HFFc6 (cell line): ENCODE results near the gene KRTAP5-11. TPM values are rescaled to one million over a fixed set of nuclear protein-coding genes. Genes with fewer than 3 reads are reported as not detected.
"Not testable (repeated sequence)": the region's sequence is repeated elsewhere in the genome, so short reads cannot be mapped to it uniquely, and the experiment has no call there.

Experiments
- DNase-seq: peaks from one replicate; pipeline ENCODE4 v3.0.0-alpha.2; 2018
- H3K27ac Mint-ChIP-seq: 2 replicates; pipeline ENCODE4 v1.8.0; 2020; ENCODE audit warnings: mild to moderate bottlenecking, mixed read lengths
- H3K27me3 Mint-ChIP-seq: 2 replicates; pipeline ENCODE4 v1.8.0; 2021; ENCODE audit warnings: mild to moderate bottlenecking, moderate library complexity, mixed read lengths; ENCODE audit not compliant: insufficient read depth
- H3K36me3 Mint-ChIP-seq: 2 replicates; pipeline ENCODE4 v1.8.0; 2021; ENCODE audit warnings: low read depth, mixed read lengths
- H3K4me1 Mint-ChIP-seq: 2 replicates; pipeline ENCODE4 v1.8.0; 2020; ENCODE audit warnings: low read depth, mixed read lengths
- H3K4me3 Mint-ChIP-seq: 2 replicates; pipeline ENCODE4 v1.8.0; 2020; ENCODE audit warnings: mild to moderate bottlenecking, moderate library complexity, mixed read lengths
- H3K9me3 Mint-ChIP-seq: 2 replicates; pipeline ENCODE4 v1.8.0; 2020; ENCODE audit warnings: mild to moderate bottlenecking, mixed read lengths
- CTCF ChIP-seq: fragments of 200-600 bp; sonication (generic); IDR thresholded peaks from 2 replicates; pipeline ENCODE4 v1.5.0; 2021; ENCODE audit warnings: antibody characterized with exemption, mild to moderate bottlenecking
- total RNA-seq, 6 experiments: library from RNA; stranded (reverse); fragmentation: NEBNext Ultra II Directional; extraction: Animal tissue kit (Norgen Biotek cat#: 25700); gene quantifications; 2 replicates in 1 of 6; 3 replicates in 5 of 6; pipeline ENCODE4 v1.2.3, GENCODE V29; 2021

Gene KRTAP5-11
- total RNA-seq, 6 experiments from 2014 or later = not detected

GRCh38 chr11:71542879-71543777, 39.5 kb downstream of the KRTAP5-11 start:
- no peak for TF ChIP-seq CTCF
- no peaks in the 10 kb centered on the region for H3K4me1 Mint-ChIP-seq
- no peaks in the 10 kb centered on the region; the same call in 1 of the 2 replicates for H3K9me3 Mint-ChIP-seq

DNA sequence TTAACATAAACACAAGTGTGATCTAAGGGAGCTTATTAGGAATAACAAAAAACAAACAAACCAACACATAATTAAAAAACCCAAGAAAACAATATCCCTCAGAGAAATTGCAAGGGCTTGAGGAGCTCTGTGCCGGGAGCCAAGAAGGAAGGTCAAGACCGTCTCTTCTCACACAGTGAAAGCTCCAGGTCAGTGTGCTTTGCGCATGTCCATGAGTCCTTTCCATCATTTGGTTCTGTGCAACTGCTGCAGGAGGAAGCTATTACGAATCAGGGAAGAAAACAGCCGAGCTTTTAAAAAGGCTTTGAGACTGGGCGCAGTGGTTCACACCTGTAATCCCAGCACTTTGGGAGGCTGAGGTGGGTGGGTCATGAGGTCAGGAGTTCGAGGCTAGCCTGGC, 40.3 kb downstream of the KRTAP5-11 start:
- TF ChIP-seq CTCF = no peak
- Mint-ChIP-seq H3K4me1 (no peaks in the 10 kb centered on the region), H3K9me3 (no peaks in the 10 kb centered on the region; the same call in 1 of the 2 replicates)

More at GRCh38 chr11:71542879-71543777, 39.5 kb downstream of the KRTAP5-11 start:
- no peak overlapping the region for H3K4me3 Mint-ChIP-seq
- no peaks in the 10 kb centered on the region for H3K36me3 Mint-ChIP-seq
- H3K27me3 Mint-ChIP-seq = peaks cover 28% of the 10 kb centered on the region
- no peak for DNase-seq
- H3K27ac Mint-ChIP-seq = no peak overlapping the region

GRCh38 chr11:71540521-71541304, 42.0 kb downstream of the KRTAP5-11 start:
- H3K9me3 Mint-ChIP-seq, H3K4me3 Mint-ChIP-seq, H3K27ac Mint-ChIP-seq, H3K36me3 Mint-ChIP-seq, H3K4me1 Mint-ChIP-seq, DNase-seq: not testable (repeated sequence)
- H3K27me3 Mint-ChIP-seq = peaks cover 32% of the 10 kb centered on the region

More for the DNA sequence above, 40.3 kb downstream of the KRTAP5-11 start:
- H3K27ac Mint-ChIP-seq = no peak overlapping the region
- H3K4me3 Mint-ChIP-seq = no peak overlapping the region
- DNase-seq = no peak
- H3K36me3 Mint-ChIP-seq = no peaks in the 10 kb centered on the region
- H3K27me3 Mint-ChIP-seq = peaks cover 27% of the 10 kb centered on the region

GRCh38 chr11:71539971-71540370, 42.7 kb downstream of the KRTAP5-11 start:
- H3K9me3 Mint-ChIP-seq, DNase-seq: not testable (repeated sequence)
- H3K27me3 Mint-ChIP-seq = peaks cover 31% of the 10 kb centered on the region

GRCh38 chr11:71539017-71539416, 43.7 kb downstream of the KRTAP5-11 start:
- Mint-ChIP-seq H3K27ac (no peak overlapping the region), H3K36me3 (no peaks in the 10 kb centered on the region), H3K9me3 (no peaks in the 10 kb centered on the region), H3K27me3 (peaks cover 31% of the 10 kb centered on the region), H3K4me1 (no peaks in the 10 kb centered on the region), H3K4me3 (no peak overlapping the region)
- DNase-seq = no peak
- TF ChIP-seq CTCF = no peak

More at GRCh38 chr11:71539971-71540370, 42.7 kb downstream of the KRTAP5-11 start:
- not testable (repeated sequence) for H3K4me1 Mint-ChIP-seq, H3K4me3 Mint-ChIP-seq, H3K36me3 Mint-ChIP-seq, H3K27ac Mint-ChIP-seq

GRCh38 chr11:71538666-71538990, 44.0 kb downstream of the KRTAP5-11 start:
- Mint-ChIP-seq H3K9me3 (no peaks in the 10 kb centered on the region), H3K4me1 (no peaks in the 10 kb centered on the region), H3K27me3 (peaks cover 30% of the 10 kb centered on the region), H3K4me3 (no peak overlapping the region), H3K27ac (no peak overlapping the region), H3K36me3 (no peaks in the 10 kb centered on the region)
- DNase-seq = no peak
- TF ChIP-seq CTCF = no peak

DNA sequence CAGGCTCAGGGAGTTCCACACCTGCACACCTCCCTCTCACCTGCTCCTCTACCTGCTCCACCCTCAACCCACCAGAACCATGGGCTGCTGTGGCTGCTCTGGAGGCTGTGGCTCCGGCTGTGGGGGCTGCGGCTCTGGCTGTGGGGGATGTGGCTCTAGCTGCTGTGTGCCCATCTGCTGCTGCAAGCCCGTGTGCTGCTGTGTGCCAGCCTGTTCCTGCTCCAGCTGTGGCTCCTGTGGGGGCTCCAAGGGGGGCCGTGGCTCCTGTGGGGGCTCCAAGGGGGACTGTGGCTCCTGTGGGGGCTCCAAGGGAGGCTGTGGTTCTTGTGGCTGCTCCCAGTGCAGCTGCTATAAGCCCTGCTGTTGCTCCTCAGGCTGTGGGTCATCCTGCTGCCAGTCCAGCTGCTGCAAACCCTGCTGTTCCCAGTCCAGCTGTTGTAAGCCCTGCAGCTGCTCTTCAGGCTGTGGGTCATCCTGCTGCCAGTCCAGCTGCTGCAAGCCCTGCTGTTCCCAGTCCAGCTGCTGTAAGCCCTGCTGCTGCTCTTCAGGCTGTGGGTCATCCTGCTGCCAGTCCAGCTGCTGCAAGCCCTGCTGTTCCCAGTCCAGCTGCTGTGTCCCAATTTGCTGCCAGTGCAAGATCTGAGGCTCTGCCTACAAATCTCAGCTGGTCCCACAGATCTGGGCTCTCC, 44.6 kb downstream of the KRTAP5-11 start, which contains the start of gene KRTAP5-8:
KRTAP5-8 (plus strand) TSS at position 49 of the 689 bp plus-strand sequence; CDS start at position 80, 31 bp downstream.
- not testable (repeated sequence) for DNase-seq, H3K4me1 Mint-ChIP-seq, H3K36me3 Mint-ChIP-seq, H3K9me3 Mint-ChIP-seq, H3K27ac Mint-ChIP-seq, H3K4me3 Mint-ChIP-seq
- peaks cover 25% of the 10 kb centered on the region for H3K27me3 Mint-ChIP-seq
